ENCODE measurements around the gene NCEH1. TPM values are rescaled to one million over a fixed set of nuclear protein-coding genes. Genes with fewer than 3 reads are reported as not detected.

Gene NCEH1
- polyA plus RNA-seq, 4 donors, result 3.5 to 4.8 (median 4.8) TPM

GRCh38 chr3:172591876-172592771, 118.7 kb downstream of the NCEH1 start:
- no peak for DNase-seq (ENCODE audit: low read depth in 4 of 4, low spot score in 2 of 4)

- no peak for DNase-seq (ENCODE audit: low read depth in 4 of 4, low spot score in 2 of 4)
Measured at GRCh38 chr3:172591125-172591605, 119.7 kb downstream of the NCEH1 start.

DNA sequence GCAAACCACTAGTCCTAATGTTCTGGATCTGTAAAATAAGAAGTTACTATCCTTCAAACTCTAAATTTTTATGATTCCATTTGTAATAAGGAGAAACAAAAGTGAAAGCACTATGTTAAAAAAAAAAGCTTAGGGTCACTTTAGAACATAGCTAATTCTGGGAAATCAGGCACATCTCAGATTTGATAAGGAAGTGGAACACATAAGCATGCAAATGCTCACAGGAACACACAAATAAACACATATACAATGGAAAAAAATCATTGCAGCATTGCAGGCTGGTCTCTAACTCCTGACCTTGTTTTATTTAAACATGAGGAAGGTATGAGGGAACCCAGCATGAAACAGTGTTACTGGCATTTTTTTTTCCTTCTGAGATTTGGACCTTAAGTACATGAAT, 124.4 kb downstream of the NCEH1 start:
- no peak for DNase-seq (ENCODE audit: low read depth in 4 of 4, low spot score in 2 of 4)

DNA sequence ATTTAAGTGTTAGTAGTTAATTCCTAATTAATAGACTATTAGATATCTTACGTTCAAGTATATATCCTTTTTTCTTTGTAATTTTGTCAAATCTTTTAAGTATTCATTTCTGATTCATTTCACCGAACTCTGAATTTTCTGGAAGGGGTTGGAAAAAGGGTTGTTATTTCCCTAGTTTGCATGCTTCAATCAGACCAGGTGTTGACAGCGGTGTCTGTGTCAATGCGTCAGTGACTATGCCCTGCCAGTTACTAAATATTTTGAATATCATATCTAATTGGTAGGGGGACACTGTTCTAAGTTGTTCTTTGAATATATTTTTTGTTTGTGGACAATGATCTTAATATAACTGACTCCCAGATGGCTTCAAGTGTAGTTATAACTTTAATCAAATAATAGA, 124.9 kb downstream of the NCEH1 start:
- DNase-seq (ENCODE audit: low read depth in 4 of 4, low spot score in 2 of 4), result no peak

DNA sequence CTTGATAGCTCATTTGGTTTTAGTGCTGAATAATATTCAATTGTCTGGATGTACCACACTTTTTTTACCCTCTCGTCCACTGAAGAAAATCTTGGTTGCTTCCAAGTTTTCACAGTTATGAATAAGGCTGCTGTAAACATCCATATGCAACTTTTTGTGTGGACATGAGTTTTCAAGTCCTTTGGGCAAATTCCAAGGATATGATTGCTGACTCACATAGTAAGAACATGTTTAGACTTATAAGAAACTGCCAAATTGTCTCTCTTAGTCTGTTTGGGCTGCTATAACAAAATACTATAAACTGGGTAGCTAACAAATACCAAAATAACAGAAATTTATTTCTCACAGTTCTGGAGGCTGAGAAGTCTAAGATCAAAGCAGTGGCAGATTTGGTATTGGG, 128.2 kb downstream of the NCEH1 start:
- no peak for DNase-seq (ENCODE audit: low read depth in 4 of 4, low spot score in 2 of 4)

- DNase-seq (ENCODE audit: low read depth in 4 of 4, low spot score in 2 of 4), result no peak
Measured at GRCh38 chr3:172581757-172582166, 129.1 kb downstream of the NCEH1 start.

GRCh38 chr3:172580680-172581401, 130.0 kb downstream of the NCEH1 start:
- no peak for DNase-seq (ENCODE audit: low read depth in 4 of 4, low spot score in 2 of 4)

Other genes with a start within 250 kb of the NCEH1 start
- gene TNFSF10, start 187.6 kb downstream of the NCEH1 start, polyA plus RNA-seq (ENCODE audit: insufficient read length in 4 of 4), result 10 to 100 TPM; 26.6 to 62.5 (median 43.1) TPM
- 10 to 100 TPM; 32.9 to 39.8 (median 36.6) TPM for gene ECT2, start 39.7 kb upstream of the NCEH1 start, polyA plus RNA-seq (ENCODE audit: insufficient read length in 4 of 4)

All from left renal cortex interstitium (tissue), 4 donors.